AG09309 (cell line): Measurements from ENCODE around the gene ULK1.
"Not testable (repeated sequence)": the region's sequence is repeated elsewhere in the genome, so short reads cannot be mapped to it uniquely, and the experiment has no call there.

Experiments used
- DNase-seq: peaks from one replicate; pipeline ENCODE4 v3.0.0-alpha.2; 2010; ENCODE audit warnings: low read depth
- H3K4me3 ChIP-seq: 2 replicates; pipeline ENCODE4 v1.5.1; 2011; ENCODE audit warnings: mild to moderate bottlenecking, low read depth, low read length, moderate library complexity; ENCODE audit not compliant: control insufficient read depth
- TF ChIP-seq, protein P1 (sequence below): IDR thresholded peaks from 2 replicates; pipeline ENCODE4 v1.5.1; 2011; ENCODE audit warnings: mild to moderate bottlenecking, low read depth, low read length, inconsistent platforms; ENCODE audit not compliant: insufficient read depth, control insufficient read depth; ENCODE audit errors: missing control alignments

Gene ULK1

DNA sequence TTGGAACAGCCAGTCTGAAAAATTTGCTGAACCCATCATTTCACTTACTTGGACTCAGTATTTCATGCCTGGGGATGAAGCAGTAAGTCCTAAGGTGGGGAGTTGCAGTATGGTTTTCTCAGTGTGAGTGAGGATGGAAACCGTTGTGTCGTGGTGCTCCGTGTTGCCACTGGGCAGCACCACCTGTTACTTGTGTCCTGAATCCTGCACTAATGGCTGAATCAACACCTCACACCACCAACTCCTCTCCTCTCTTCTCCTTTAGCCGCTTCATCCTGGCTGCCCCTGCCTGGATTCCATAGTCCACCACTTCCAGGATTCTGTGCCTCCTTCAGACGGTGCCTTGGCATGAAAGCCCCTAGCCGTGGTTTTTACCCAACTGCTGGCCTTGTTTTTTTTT is 52.3 kb downstream of the ULK1 start:
- TF ChIP-seq, protein P1, sequence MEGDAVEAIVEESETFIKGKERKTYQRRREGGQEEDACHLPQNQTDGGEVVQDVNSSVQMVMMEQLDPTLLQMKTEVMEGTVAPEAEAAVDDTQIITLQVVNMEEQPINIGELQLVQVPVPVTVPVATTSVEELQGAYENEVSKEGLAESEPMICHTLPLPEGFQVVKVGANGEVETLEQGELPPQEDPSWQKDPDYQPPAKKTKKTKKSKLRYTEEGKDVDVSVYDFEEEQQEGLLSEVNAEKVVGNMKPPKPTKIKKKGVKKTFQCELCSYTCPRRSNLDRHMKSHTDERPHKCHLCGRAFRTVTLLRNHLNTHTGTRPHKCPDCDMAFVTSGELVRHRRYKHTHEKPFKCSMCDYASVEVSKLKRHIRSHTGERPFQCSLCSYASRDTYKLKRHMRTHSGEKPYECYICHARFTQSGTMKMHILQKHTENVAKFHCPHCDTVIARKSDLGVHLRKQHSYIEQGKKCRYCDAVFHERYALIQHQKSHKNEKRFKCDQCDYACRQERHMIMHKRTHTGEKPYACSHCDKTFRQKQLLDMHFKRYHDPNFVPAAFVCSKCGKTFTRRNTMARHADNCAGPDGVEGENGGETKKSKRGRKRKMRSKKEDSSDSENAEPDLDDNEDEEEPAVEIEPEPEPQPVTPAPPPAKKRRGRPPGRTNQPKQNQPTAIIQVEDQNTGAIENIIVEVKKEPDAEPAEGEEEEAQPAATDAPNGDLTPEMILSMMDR, result no peak
- no peak for DNase-seq
- H3K4me3 ChIP-seq, result no peak overlapping the region

DNA sequence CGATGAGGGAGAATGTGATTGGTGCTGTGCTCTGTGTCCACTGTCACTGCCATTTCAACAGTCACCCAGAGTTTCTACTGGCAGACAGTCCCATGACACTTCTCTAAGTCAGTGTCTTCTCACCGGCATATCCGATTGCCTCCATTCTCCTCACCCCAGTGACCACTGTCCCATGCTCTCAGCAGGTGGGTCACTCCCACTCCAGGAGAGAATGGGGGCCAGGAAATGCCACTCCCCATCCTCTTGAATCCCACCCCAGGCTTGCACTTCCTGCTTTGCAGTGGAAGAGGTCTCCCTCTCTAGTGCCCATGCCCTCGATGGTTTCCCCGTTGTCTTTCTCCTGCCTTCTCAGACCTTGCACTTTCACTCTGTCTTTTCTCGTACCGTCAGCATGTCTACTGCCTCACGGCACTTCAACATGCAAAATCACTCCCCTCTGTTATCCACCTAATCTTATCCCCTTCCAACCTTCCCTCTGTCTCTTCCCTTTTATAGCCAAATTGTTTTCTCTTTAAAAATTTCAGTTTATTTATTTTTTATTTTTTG is 53.1 kb downstream of the ULK1 start:
- TF ChIP-seq, protein P1, result no peak
- DNase-seq, result no peak

DNA sequence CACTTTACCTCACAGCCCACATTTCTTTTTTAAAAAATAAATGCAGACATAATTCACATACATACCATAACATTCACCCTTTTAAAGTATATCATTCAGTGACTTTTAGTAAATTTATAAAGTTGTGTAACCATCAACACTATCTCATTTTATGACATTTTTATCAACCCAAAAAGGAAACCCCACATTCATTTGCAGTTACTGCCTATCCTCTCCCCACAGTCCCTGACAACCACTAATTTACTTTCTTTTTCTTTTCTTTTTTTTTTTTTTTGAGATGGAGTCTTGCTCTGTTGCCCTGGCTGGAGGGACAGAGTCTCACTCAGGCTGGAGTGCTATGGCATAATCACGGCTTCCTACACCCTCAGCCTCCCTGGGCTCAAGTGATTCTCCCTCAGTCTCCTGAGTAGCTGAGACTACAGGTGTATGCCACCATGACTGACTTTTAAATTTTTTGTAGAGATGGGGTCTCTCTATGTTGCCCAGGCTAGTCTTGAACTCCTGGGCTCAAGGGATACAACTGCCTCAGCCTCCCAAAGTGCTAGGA is 53.8 kb downstream of the ULK1 start:
- no peak for DNase-seq
- TF ChIP-seq, protein P1, result no peak
- H3K4me3 ChIP-seq, result no peak overlapping the region

More for the DNA sequence above, 53.1 kb downstream of the ULK1 start:
- no peak overlapping the region for H3K4me3 ChIP-seq

DNA sequence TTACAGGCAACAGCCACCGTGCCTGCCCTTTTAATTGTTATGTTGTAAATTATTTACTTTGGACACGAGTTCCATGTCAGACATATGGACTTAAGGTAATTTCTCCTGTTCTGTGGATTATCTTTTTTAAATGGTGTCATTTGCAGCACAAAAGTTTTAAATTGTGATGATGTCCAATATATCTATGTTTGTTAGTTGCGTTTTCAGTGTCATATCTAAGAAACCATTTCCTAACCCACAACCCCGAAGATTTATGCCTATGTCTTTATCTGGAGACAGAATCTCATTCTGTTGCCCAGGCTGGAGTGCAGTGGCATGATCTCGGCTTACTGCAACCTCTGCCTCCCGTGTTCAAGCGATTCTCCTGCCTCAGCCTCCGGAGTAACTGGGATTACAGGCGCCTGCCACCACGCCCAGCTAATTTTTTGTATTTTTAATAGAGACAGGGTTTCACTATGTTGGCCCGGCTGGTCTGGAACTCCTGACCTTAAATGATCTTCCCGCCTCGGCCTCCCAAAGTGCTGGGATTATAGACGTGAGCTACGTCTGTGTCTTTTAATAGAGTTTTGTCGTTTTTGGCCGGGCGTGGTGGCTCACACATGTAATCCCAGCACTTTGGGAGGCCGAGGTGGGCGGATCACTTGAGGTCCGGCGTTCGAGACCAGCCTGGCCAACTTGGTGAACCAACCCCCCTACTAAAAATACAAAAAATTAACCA is 54.5 kb downstream of the ULK1 start:
- H3K4me3 ChIP-seq, result peak overlapping the region; percentile 58
- DNase-seq, result not testable (repeated sequence)

DNA sequence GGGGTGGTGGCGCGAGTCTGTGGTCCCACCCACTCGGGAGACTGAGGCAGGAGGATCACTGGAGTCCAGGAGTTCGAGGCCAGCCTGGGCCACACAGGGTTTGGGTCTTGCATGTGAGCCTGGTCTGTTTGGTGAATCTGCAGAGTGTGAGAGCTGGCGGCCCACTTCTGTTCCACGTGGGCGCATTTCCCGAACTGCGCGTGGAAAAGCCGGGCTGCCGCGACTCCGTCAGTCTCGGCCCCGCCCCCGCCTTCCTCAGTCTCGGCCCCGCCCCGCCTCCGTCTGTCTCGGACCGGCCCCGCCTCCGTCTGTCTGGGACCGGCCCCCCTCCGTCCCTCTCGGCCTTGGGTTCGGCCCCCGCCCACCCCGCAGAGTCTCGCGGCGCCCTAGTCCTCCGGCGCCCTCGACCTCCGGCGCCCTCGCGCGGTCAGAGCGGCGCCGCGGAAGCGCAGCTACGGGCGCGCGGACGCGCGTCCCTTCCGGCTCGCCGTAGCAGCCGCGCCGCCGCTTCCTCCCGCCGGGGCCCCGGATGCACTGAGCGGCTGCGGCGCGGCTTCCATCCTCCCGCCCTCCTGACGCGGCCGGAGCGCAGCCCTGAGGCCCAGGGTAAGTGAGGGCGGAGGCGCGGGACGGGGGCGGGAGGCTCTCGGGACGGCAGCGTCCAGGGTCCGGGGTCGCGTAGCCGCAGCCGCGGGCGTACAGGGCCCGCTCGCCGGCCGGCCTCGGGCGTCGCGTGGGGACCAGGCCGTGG is 55.2 kb downstream of the ULK1 start, which contains the start of gene EP400:
Gene EP400 (plus strand): TSS at position 512 of the 751 bp plus-strand sequence. CDS start 10,678 bp downstream, outside the sequence.
- TF ChIP-seq, protein P1, result peak; percentile 20
- peak; percentile 52 for DNase-seq
- peak within 1 kb of the TSS; percentile 94 for H3K4me3 ChIP-seq

DNA sequence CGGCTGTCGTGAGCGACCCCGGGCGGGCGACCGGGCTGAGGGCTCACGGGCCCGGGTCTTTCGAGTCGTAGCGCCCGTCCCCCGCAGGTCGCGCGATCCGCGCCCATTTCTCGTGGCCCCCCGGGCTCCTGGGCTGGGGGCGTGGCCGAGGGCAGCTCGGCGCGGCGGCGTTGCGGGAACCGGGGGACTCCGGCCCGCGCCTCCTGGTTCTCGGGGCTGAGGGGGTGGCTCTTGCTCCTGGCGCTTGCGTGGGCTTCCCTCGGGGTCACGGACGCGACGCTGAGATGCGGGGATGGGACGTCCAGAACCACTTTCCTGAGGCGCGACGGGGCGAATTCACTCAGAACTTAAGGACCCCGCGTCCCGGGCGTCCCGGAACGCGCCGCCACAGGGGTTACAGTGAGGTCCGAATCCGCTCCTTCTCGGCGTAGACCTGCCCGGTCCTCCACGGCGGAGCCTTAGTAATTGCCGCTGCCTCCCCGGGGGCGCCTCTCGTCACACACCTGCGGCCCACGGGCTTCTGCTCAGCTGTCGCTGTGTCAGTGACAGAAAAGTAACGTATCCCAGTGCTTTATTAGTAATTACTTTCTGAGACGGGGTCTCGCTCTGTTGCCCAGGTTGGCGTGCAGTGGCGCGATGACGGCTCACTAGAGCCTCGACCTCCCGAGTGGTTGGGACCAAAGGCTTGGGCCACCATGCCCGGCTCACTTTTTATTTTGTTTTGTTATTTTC is 55.9 kb downstream of the ULK1 start:
- DNase-seq, result no peak
- TF ChIP-seq, protein P1, result no peak
- H3K4me3 ChIP-seq, result peak overlapping the region; percentile 94

DNA sequence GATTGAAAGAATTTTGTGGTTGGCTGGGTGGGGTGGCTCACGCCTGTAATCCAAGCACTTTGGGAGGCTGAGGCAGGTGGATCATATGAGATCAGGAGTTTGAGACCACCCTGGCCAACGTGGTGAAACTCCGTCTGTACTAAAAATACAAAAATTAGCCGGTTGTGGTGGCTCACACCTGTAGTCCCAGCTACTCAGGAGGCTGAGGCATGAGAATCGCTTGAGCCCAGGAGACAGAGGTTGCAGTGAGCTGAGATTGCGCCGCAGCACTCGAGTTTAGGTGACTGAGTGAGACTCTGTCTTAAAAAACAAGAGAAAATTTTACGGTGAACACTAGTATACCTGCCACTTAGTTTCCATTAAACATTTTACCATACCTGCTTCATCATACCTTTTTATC is 59.4 kb downstream of the ULK1 start:
- not testable (repeated sequence) for DNase-seq, H3K4me3 ChIP-seq

DNA sequence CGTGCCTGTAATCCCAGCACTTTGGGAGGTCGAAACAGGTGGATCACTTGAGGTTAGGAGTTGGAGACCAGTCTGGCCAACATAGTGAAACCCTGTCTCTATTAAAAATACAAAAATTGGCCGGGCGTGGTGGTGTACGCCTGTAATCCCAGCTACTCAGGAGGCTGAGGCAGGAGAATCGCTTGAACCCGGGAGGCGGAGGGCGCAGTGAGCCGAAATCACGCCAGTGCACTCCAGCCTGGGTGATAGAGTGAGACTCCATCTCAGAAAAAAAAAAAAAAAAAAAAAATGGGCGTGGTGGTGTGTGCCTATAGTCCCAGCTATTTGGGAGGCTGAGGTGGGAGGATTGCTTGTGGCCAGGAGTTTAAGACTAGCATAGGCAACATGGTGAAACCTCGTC is 60.0 kb downstream of the ULK1 start:
- H3K4me3 ChIP-seq, DNase-seq: not testable (repeated sequence)
